H1 (cell line): ENCODE data around the gene TCERG1L. TPM values are rescaled to one million over a fixed set of nuclear protein-coding genes. Genes with fewer than 3 reads are reported as not detected.

Experiments
- CTCF ChIA-PET: fragments of 300-600 bp; sonication (Branson Sonifier 250); formaldehyde crosslinking; loops from one replicate; lab custom pipeline; 2021; ENCODE audit not compliant: partially characterized antibody; lab: Charles Lee
- POLR2A ChIA-PET: fragments of 300-600 bp; sonication (Branson Sonifier 250); formaldehyde crosslinking; loops from one replicate; lab custom pipeline; 2021; ENCODE audit warnings: inconsistent platforms; ENCODE audit not compliant: partially characterized antibody; lab: Charles Lee
- DNase-seq, 2 experiments: peaks; one replicate each; pipeline versions ENCODE4 v3.0.0 to v3.0.0-alpha.2; 2010 to 2022; ENCODE audit warnings: low spot score in 2 of 2, low read depth in 1 of 2, mixed read lengths in 1 of 2
- FAIRE-seq: peaks from 2 replicates; lab custom pipeline; 2011; peaks lifted over from hg19 to GRCh38; lab: Jason Lieb, UNC
- H2AFZ ChIP-seq: 2 replicates; pipeline ENCODE4 v1.8.1; 2012; ENCODE audit warnings: low read length, inconsistent platforms
- H2AK5ac ChIP-seq: 2 replicates; pipeline ENCODE4 v1.6.1; 2013; ENCODE audit warnings: low read depth, low read length
- H2BK120ac ChIP-seq: replicated peaks from 2 replicates; pipeline ENCODE3; 2013; ENCODE audit warnings: low read depth, low read length, inconsistent platforms
- H2BK12ac ChIP-seq: 2 replicates; pipeline ENCODE4 v1.6.1; 2013; ENCODE audit warnings: low read depth, low read length
- H2BK15ac ChIP-seq: 2 replicates; pipeline ENCODE4 v1.6.1; 2013; ENCODE audit warnings: low read length
- H2BK20ac ChIP-seq: 2 replicates; pipeline ENCODE4 v1.6.1; 2013; ENCODE audit warnings: low read length
- H2BK5ac ChIP-seq: 2 replicates; pipeline ENCODE4 v1.6.1; 2013; ENCODE audit warnings: low read depth, low read length
- H3K14ac ChIP-seq: 2 replicates; pipeline ENCODE4 v1.6.1; 2013; ENCODE audit warnings: inconsistent platforms; ENCODE audit not compliant: insufficient read length
- H3K18ac ChIP-seq: 2 replicates; pipeline ENCODE4 v1.6.1; 2013; ENCODE audit warnings: low read length; ENCODE audit errors: extremely low read depth
- H3K23ac ChIP-seq: 2 replicates; pipeline ENCODE4 v1.6.1; 2013; ENCODE audit warnings: inconsistent platforms; ENCODE audit not compliant: insufficient read length
- H3K23me2 ChIP-seq: 2 replicates; pipeline ENCODE4 v1.6.1; 2013; ENCODE audit warnings: low read depth, low read length
- H3K27ac ChIP-seq: 2 replicates; pipeline ENCODE4 v1.6.1; 2011; ENCODE audit warnings: low read depth, low read length, inconsistent platforms
- H3K27me3 ChIP-seq, 4 experiments: replicated peaks in 1 of 4; 1 replicate in 1 of 4; 2 replicates in 3 of 4; pipeline versions ENCODE4 v1.6.1 to v1.8.1; 2011 to 2013; ENCODE audit warnings: low read length in 3 of 4, mild to moderate bottlenecking in 3 of 4, inconsistent platforms in 2 of 4, mixed read lengths in 2 of 4, moderate library complexity in 1 of 4; ENCODE audit not compliant: control insufficient read depth in 3 of 4, insufficient read depth in 3 of 4; ENCODE audit errors: extremely low read depth in 1 of 4
- H3K36me3 ChIP-seq, 4 experiments: 2 replicates each; pipeline versions ENCODE4 v1.6.1 to v1.8.1; 2011 to 2013; ENCODE audit warnings: mild to moderate bottlenecking in 4 of 4, low read length in 3 of 4, moderate library complexity in 2 of 4, control low read depth in 1 of 4, inconsistent platforms in 1 of 4; ENCODE audit not compliant: insufficient read depth in 4 of 4, control insufficient read depth in 2 of 4
- H3K4ac ChIP-seq: replicated peaks from 2 replicates; pipeline ENCODE3; 2013; ENCODE audit warnings: low read length, low read depth, mixed read lengths, inconsistent platforms; ENCODE audit not compliant: insufficient read length
- H3K4me1 ChIP-seq, 4 experiments: replicated peaks in 1 of 4; 1 replicate in 1 of 4; 2 replicates in 3 of 4; pipeline versions ENCODE4 v1.6.1 to v1.8.1; 2011 to 2013; ENCODE audit warnings: low read length in 3 of 4, inconsistent platforms in 2 of 4, mixed read lengths in 1 of 4; ENCODE audit not compliant: insufficient read depth in 4 of 4, control insufficient read depth in 3 of 4
- H3K4me2 ChIP-seq, 2 experiments: 2 replicates each; pipeline versions ENCODE4 v1.6.1 to v1.8.1; 2011 to 2013; ENCODE audit warnings: low read depth in 2 of 2, low read length in 2 of 2, control low read depth in 1 of 2, inconsistent platforms in 1 of 2, mild to moderate bottlenecking in 1 of 2; ENCODE audit not compliant: insufficient read depth in 1 of 2
- H3K4me3 ChIP-seq, 4 experiments: fragments of 200-600, 300-600 bp in 1 of 4; sonication (generic), shearing (Covaris generic), sonication (Bioruptor Twin) in 1 of 4; 2 replicates each; pipeline versions ENCODE4 v1.5.1 to v1.8.1; 2011 to 2016; ENCODE audit warnings: low read length in 4 of 4, low read depth in 3 of 4, control low read depth in 2 of 4, inconsistent platforms in 2 of 4, mild to moderate bottlenecking in 2 of 4, mixed read lengths in 1 of 4, moderate library complexity in 1 of 4; ENCODE audit not compliant: insufficient read depth in 2 of 4; ENCODE audit errors: extremely low read depth in 1 of 4
- H3K56ac ChIP-seq: replicated peaks from 2 replicates; pipeline ENCODE3; 2013; ENCODE audit warnings: low read depth, mild to moderate bottlenecking, mixed read lengths, low read length, inconsistent platforms; ENCODE audit not compliant: insufficient read length
- H3K79me1 ChIP-seq: 2 replicates; pipeline ENCODE4 v1.6.1; 2013; ENCODE audit warnings: low read depth, low read length, control low read depth
- H3K79me2 ChIP-seq, 2 experiments: 2 replicates each; pipeline versions ENCODE4 v1.6.1 to v1.8.1; 2012 to 2013; ENCODE audit warnings: low read length in 2 of 2, mild to moderate bottlenecking in 2 of 2, inconsistent platforms in 1 of 2; ENCODE audit not compliant: insufficient read depth in 2 of 2, control insufficient read depth in 1 of 2
- H3K9ac ChIP-seq, 4 experiments: replicated peaks in 1 of 4; 1 replicate in 1 of 4; 2 replicates in 3 of 4; pipeline versions ENCODE4 v1.6.1 to v1.8.1; 2011 to 2013; ENCODE audit warnings: low read depth in 3 of 4, low read length in 3 of 4, control low read depth in 2 of 4, mild to moderate bottlenecking in 2 of 4, moderate library complexity in 2 of 4, inconsistent platforms in 1 of 4; ENCODE audit errors: extremely low read depth in 1 of 4
- H3K9me3 ChIP-seq, 2 experiments: 2 replicates each; pipeline versions ENCODE4 v1.6.1 to v1.8.1; 2012 to 2013; ENCODE audit warnings: mild to moderate bottlenecking in 2 of 2, moderate library complexity in 2 of 2, control low read depth in 1 of 2, inconsistent platforms in 1 of 2, low read depth in 1 of 2, low read length in 1 of 2, mixed read lengths in 1 of 2; ENCODE audit not compliant: insufficient read depth in 2 of 2
- H4K20me1 ChIP-seq, 2 experiments: replicated peaks in 1 of 2; 2 replicates each; pipeline versions ENCODE3 to v1.8.1; 2011 to 2013; ENCODE audit warnings: inconsistent platforms in 2 of 2, low read length in 2 of 2, mild to moderate bottlenecking in 1 of 2; ENCODE audit not compliant: insufficient read depth in 2 of 2, control insufficient read depth in 1 of 2
- H4K5ac ChIP-seq: 2 replicates; pipeline ENCODE4 v1.6.1; 2013; ENCODE audit warnings: low read length, low read depth, mixed read lengths, inconsistent platforms; ENCODE audit not compliant: insufficient read length
- H4K8ac ChIP-seq: 2 replicates; pipeline ENCODE4 v1.8.0; 2013; ENCODE audit warnings: mild to moderate bottlenecking, moderate library complexity, low read length, inconsistent platforms; ENCODE audit not compliant: insufficient read depth; ENCODE audit errors: extremely low read depth
- H4K91ac ChIP-seq: replicated peaks from 2 replicates; pipeline ENCODE3; 2013; ENCODE audit warnings: low read length, mixed read lengths, inconsistent platforms; ENCODE audit not compliant: insufficient read length
- CBX8 ChIP-seq: fragments of 300-800, 300-1000 bp; sonication (generic); IDR thresholded peaks from 2 replicates; pipeline ENCODE4 v1.7.1; 2016; ENCODE audit warnings: low read depth, low read length, borderline replicate concordance
- EZH2 ChIP-seq: fragments of 200-600 bp; sonication (generic); IDR thresholded peaks from 2 replicates; pipeline ENCODE4 v1.7.1; 2012; ENCODE audit warnings: low read depth, mild to moderate bottlenecking, moderate library complexity, low read length, inconsistent platforms; ENCODE audit not compliant: severe bottlenecking
- FOSL1 ChIP-seq: IDR thresholded peaks from 2 replicates; pipeline ENCODE4 v1.6.1; 2011; ENCODE audit warnings: mild to moderate bottlenecking, low read depth, low read length, moderate library complexity; ENCODE audit not compliant: insufficient read depth
- HDAC6 ChIP-seq: IDR thresholded peaks from one replicate; pipeline ENCODE4 v1.7.1; 2012; ENCODE audit warnings: low read depth, mild to moderate bottlenecking, inconsistent platforms, low read length, moderate library complexity
- JUND ChIP-seq: IDR thresholded peaks from 2 replicates; pipeline ENCODE4 v1.6.1; 2011; ENCODE audit warnings: mild to moderate bottlenecking, improper control_type of control experiment, low read length
- NRF1 ChIP-seq: IDR thresholded peaks from 2 replicates; pipeline ENCODE4 v1.6.1; 2011; ENCODE audit warnings: mild to moderate bottlenecking, low read depth, low read length, improper control_type of control experiment
- POLR2A ChIP-seq, 2 experiments: IDR thresholded peaks; 1 replicate in 1 of 2; 2 replicates in 1 of 2; pipeline ENCODE4 v1.6.1; 2011; ENCODE audit warnings: low read depth in 2 of 2, low read length in 2 of 2, mild to moderate bottlenecking in 2 of 2; ENCODE audit errors: control extremely low read depth in 1 of 2
- RFX5 ChIP-seq: IDR thresholded peaks from 2 replicates; pipeline ENCODE4 v1.6.1; 2011; ENCODE audit warnings: low read depth, low read length, improper control_type of control experiment, borderline replicate concordance
- TAF1 ChIP-seq: IDR thresholded peaks from 2 replicates; pipeline ENCODE4 v1.6.1; 2011; ENCODE audit warnings: mild to moderate bottlenecking, low read depth, low read length
- YY1 ChIP-seq: IDR thresholded peaks from 2 replicates; pipeline ENCODE4 v1.6.1; 2011; ENCODE audit warnings: low read depth, mild to moderate bottlenecking, low read length
- ZNF274 ChIP-seq: IDR thresholded peaks from 2 replicates; pipeline ENCODE4 v1.7.0; 2012; ENCODE audit warnings: low read length, borderline replicate concordance; ENCODE audit errors: extremely low read depth
- WGBS, 2 experiments: shearing (Covaris generic) in 1 of 2; methylation state at CpG; one replicate each; pipeline versions ENCODE4 v1.1.6 to v1.1.7; 2013 to 2015; ENCODE audit warnings: low lambda C conversion rate in 2 of 2, mixed read lengths in 2 of 2, inconsistent platforms in 1 of 2, low coverage in 1 of 2, missing lambda C conversion rate in 1 of 2; ENCODE audit not compliant: insufficient replicate concordance in 2 of 2, insufficient coverage in 1 of 2, insufficient read length in 1 of 2; ENCODE audit errors: extremely low coverage in 1 of 2, missing lambda C conversion rate in 1 of 2; 5-methylcytosine and 5-hydroxymethylcytosine counted together
- polyA plus RNA-seq, 7 experiments: library from polyadenylated mRNA; depleted of rRNA in 3 of 7; stranded (reverse) in 5 of 7; unstranded in 2 of 7; fragments of >200 nt in 5 of 7; fragments of 200-250 nt in 2 of 7; gene quantifications; 1 replicate in 5 of 7; 2 replicates in 1 of 7; 4 replicates in 1 of 7; pipeline versions ENCODE4 v1.2.1 to v1.2.3, GENCODE V29; 2011 to 2013; ENCODE audit warnings: missing spikeins in 2 of 7, mixed read lengths in 2 of 7
- total RNA-seq: library from RNA; stranded (reverse); fragmentation: NEBNext Ultra II Directional; extraction: Animal tissue kit (Norgen Biotek cat#: 25700); gene quantifications from 2 replicates; pipeline ENCODE4 v1.2.1, GENCODE V29; 2021
- TF ChIP-seq, protein P1 (sequence below): IDR thresholded peaks from 2 replicates; pipeline ENCODE4 v1.6.1; 2012; ENCODE audit warnings: low read length, inconsistent platforms

The TCERG1L gene
- total and polyA plus RNA-seq, 2 of the 8 experiments (the other 6 are each of a cell fraction or from before 2014, with no cell fraction given), result 3.9 to 6.9 TPM

DNA sequence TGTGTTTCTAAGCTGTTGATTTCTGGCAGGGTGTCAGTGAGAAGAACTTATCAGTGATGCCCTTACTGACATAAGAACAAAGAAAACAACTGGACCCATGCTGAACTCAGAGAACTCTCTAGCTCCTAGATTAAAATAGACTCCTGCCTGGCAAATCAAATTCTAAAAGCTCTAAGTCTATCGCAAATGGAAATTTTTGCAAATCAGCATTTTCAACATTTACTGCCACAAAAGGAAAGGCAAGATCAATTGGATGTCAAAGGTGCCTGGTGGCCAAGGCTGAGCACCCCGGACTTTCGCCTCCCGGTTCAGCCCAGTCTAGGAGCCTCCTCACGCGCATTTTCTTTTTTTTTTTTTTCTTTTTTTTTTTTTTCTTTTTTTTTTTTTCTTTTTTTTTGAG lies 251.6 kb downstream of the TCERG1L start:
- Histone ChIP-seq H3K9ac (no peak overlapping the region), H4K8ac (no peak overlapping the region), H2BK20ac (no peak overlapping the region), H4K20me1 (no peaks in the 10 kb centered on the region), H3K4me1 (peaks cover 0 to 2% (median 1%) of the 10 kb centered on the region in 4 experiments; a peak in 2 of 7 replicates), H3K56ac (no peak overlapping the region), H3K4me3 (no peak overlapping the region), H3K23ac (no peak overlapping the region), H4K91ac (no peak overlapping the region), H3K79me2 (no peaks in the 10 kb centered on the region), H2BK12ac (no peak overlapping the region), H3K27me3 (no peaks in the 10 kb centered on the region), H3K79me1 (no peaks in the 10 kb centered on the region), H3K23me2 (no peaks in the 10 kb centered on the region), H4K5ac (no peak overlapping the region), H2BK15ac (no peak overlapping the region), H3K27ac (no peak overlapping the region), H3K4me2 (no peak overlapping the region), H2AK5ac (no peak overlapping the region), H3K9me3 (peaks cover 0 to 3% of the 10 kb centered on the region in 2 experiments; a peak in 2 of 4 replicates), H3K4ac (no peak overlapping the region), H2AFZ (no peak overlapping the region), H3K36me3 (no peaks in the 10 kb centered on the region; a peak in 1 of 8 replicates), H2BK120ac (no peak overlapping the region), H3K14ac (no peak overlapping the region), H3K18ac (no peak overlapping the region), H2BK5ac (no peak overlapping the region)
- FAIRE-seq (no peak), DNase-seq (no peak)
- WGBS, 2 experiments, result 81% methylated on average over 1 of the region's 6 CpGs; no CpG with 5 or more reads in 1 of the 2 experiments
- TF ChIP-seq TAF1 (no peak), RFX5 (no peak), NRF1 (no peak), FOSL1 (no peak), EZH2 (no peak), ZNF274 (no peak), CBX8 (no peak), HDAC6 (no peak), YY1 (no peak), JUND (no peak), POLR2A (IDR thresholded peaks at IDR 0.05; ENCODE audit: control extremely low read depth in 1 of 2, low read depth in 2 of 2, low read length in 2 of 2) (no peak)
- TF ChIP-seq, protein P1, sequence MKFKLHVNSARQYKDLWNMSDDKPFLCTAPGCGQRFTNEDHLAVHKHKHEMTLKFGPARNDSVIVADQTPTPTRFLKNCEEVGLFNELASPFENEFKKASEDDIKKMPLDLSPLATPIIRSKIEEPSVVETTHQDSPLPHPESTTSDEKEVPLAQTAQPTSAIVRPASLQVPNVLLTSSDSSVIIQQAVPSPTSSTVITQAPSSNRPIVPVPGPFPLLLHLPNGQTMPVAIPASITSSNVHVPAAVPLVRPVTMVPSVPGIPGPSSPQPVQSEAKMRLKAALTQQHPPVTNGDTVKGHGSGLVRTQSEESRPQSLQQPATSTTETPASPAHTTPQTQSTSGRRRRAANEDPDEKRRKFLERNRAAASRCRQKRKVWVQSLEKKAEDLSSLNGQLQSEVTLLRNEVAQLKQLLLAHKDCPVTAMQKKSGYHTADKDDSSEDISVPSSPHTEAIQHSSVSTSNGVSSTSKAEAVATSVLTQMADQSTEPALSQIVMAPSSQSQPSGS, result no peak
- CTCF ChIA-PET, result interaction anchor here (0.6 kb wide), 1 partner anchor 516 kb away, joined by 3 read pairs; no protein-coding TSS in a partner anchor
- POLR2A ChIA-PET, result no interaction called here
